Neural progenitor cell (in vitro differentiated cells): ENCODE results near the gene MAMSTR. TPM values are rescaled to one million over a fixed set of nuclear protein-coding genes. Genes with fewer than 3 reads are reported as not detected.

ENCODE experiments used
- DNase-seq: peaks from one replicate; pipeline ENCODE4 v3.0.0-alpha.2; 2016; ENCODE audit warnings: low spot score
- H2AFZ ChIP-seq: fragments of 200-600 bp; sonication (generic); replicated peaks from 2 replicates; pipeline ENCODE4 v1.6.1; 2016; ENCODE audit warnings: antibody characterized with exemption
- H3F3A ChIP-seq: fragments of 200-600 bp; sonication (generic); 2 replicates; pipeline ENCODE4 v1.6.1; 2016; ENCODE audit warnings: antibody characterized with exemption, low read depth
- H3K27ac ChIP-seq: fragments of 200-600 bp; sonication (generic); 2 replicates; pipeline ENCODE4 v1.5.1; 2016; ENCODE audit warnings: mild to moderate bottlenecking
- H3K27me3 ChIP-seq: fragments of 200-600 bp; sonication (generic); 2 replicates; pipeline ENCODE4 v1.6.1; 2016; ENCODE audit warnings: mild to moderate bottlenecking, moderate library complexity
- H3K36me3 ChIP-seq: fragments of 200-600 bp; sonication (generic); 2 replicates; pipeline ENCODE4 v1.5.1; 2016
- H3K4me1 ChIP-seq: fragments of 200-600 bp; sonication (generic); 2 replicates; pipeline ENCODE4 v1.6.1; 2016; ENCODE audit warnings: mixed run types
- H3K4me2 ChIP-seq: fragments of 200-600 bp; sonication (generic); 2 replicates; pipeline ENCODE4 v1.6.1; 2016
- H3K4me3 ChIP-seq: fragments of 200-600 bp; sonication (generic); 2 replicates; pipeline ENCODE4 v1.5.1; 2016
- H3K79me2 ChIP-seq: fragments of 200-600 bp; sonication (generic); 2 replicates; pipeline ENCODE4 v1.6.1; 2016; ENCODE audit warnings: low read depth
- H3K9ac ChIP-seq: fragments of 200-600 bp; sonication (generic); 2 replicates; pipeline ENCODE4 v1.6.1; 2016
- H3K9me3 ChIP-seq: fragments of 200-600 bp; sonication (generic); 2 replicates; pipeline ENCODE4 v1.5.1; 2016; ENCODE audit warnings: low read depth
- H4K20me1 ChIP-seq: fragments of 200-600 bp; sonication (generic); 2 replicates; pipeline ENCODE4 v1.6.1; 2016; ENCODE audit warnings: low read depth
- H3K27ac Mint-ChIP-seq: 3 replicates; pipeline ENCODE4 v1.8.0; 2021; ENCODE audit warnings: mixed read lengths
- H3K27me3 Mint-ChIP-seq: 2 replicates; pipeline ENCODE4 v1.8.0; 2022; ENCODE audit warnings: low read depth, mild to moderate bottlenecking, inconsistent platforms, moderate library complexity, mixed read lengths; ENCODE audit not compliant: insufficient read depth
- H3K36me3 Mint-ChIP-seq: 3 replicates; pipeline ENCODE4 v1.8.0; 2021; ENCODE audit warnings: mixed read lengths
- H3K4me1 Mint-ChIP-seq: 3 replicates; pipeline ENCODE4 v1.8.0; 2021; ENCODE audit warnings: mixed read lengths
- H3K4me3 Mint-ChIP-seq: 3 replicates; pipeline ENCODE4 v1.8.0; 2021; ENCODE audit warnings: mild to moderate bottlenecking, moderate library complexity, mixed read lengths
- H3K9me3 Mint-ChIP-seq: 3 replicates; pipeline ENCODE4 v1.8.0; 2020; ENCODE audit warnings: mixed read lengths
- EZH2 ChIP-seq: fragments of 200-600 bp; sonication (generic); IDR thresholded peaks from 2 replicates; pipeline ENCODE4 v1.6.1; 2017; ENCODE audit warnings: antibody characterized with exemption, mild to moderate bottlenecking, moderate library complexity
- EZH2phosphoT487 ChIP-seq: fragments of 200-600 bp; sonication (generic); IDR thresholded peaks from 2 replicates; pipeline ENCODE4 v1.6.1; 2017; ENCODE audit warnings: antibody characterized with exemption
- total RNA-seq: library from RNA; depleted of rRNA; stranded (reverse); fragments of >200 nt; gene quantifications from 2 replicates; pipeline ENCODE4 v1.2.3, GENCODE V29; 2015; ENCODE audit warnings: low replicate concordance
- TF ChIP-seq, protein P1 (sequence below): fragments of 200-600 bp; sonication (generic); IDR thresholded peaks from 2 replicates; pipeline ENCODE4 v1.5.1; 2017; ENCODE audit warnings: antibody characterized with exemption, mild to moderate bottlenecking

MAMSTR gene
- total RNA-seq, 1 donor from 2014 or later = 1.2 TPM

DNA sequence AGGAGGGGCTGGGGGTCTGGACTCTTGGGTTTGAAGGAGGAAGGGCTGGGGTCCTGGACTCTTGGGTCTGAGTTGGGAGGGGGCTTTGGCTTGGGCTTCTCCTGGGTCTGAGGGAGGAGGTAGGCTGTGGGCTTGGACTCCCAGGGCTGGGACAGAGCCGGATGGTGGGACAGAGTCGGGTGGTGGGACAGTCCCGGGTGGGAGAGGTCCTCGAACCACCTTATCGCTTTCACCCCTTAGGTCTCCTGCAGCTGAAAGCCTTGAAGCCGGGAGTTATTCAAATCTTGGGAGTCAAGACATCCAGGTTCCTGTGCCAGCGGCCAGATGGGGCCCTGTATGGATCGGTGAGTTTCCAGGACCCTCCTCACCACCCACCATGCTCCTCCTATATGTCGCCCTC, 37.2 kb upstream of the MAMSTR start:
- no peak overlapping the region for H3K27ac ChIP-seq
- H3K9me3 ChIP-seq = no peaks in the 10 kb centered on the region
- no peak overlapping the region for H3K27ac Mint-ChIP-seq
- no peak overlapping the region for H3K4me3 ChIP-seq
- H3K79me2 ChIP-seq = peaks cover 7% of the 10 kb centered on the region
- peaks cover 1% of the 10 kb centered on the region for H3K9me3 Mint-ChIP-seq
- peaks cover 16% of the 10 kb centered on the region for H3K4me1 Mint-ChIP-seq
- no peak for DNase-seq
- peaks cover 4% of the 10 kb centered on the region for H3K36me3 Mint-ChIP-seq
- H3K27me3 Mint-ChIP-seq = peaks cover 27% of the 10 kb centered on the region
- H2AFZ ChIP-seq = no peak overlapping the region
- H3K4me2 ChIP-seq = no peak overlapping the region
- no peak for TF ChIP-seq EZH2phosphoT487
- no peak for TF ChIP-seq EZH2
- TF ChIP-seq, protein P1, sequence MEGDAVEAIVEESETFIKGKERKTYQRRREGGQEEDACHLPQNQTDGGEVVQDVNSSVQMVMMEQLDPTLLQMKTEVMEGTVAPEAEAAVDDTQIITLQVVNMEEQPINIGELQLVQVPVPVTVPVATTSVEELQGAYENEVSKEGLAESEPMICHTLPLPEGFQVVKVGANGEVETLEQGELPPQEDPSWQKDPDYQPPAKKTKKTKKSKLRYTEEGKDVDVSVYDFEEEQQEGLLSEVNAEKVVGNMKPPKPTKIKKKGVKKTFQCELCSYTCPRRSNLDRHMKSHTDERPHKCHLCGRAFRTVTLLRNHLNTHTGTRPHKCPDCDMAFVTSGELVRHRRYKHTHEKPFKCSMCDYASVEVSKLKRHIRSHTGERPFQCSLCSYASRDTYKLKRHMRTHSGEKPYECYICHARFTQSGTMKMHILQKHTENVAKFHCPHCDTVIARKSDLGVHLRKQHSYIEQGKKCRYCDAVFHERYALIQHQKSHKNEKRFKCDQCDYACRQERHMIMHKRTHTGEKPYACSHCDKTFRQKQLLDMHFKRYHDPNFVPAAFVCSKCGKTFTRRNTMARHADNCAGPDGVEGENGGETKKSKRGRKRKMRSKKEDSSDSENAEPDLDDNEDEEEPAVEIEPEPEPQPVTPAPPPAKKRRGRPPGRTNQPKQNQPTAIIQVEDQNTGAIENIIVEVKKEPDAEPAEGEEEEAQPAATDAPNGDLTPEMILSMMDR = no peak
- no peak overlapping the region for H3K4me3 Mint-ChIP-seq
- no peaks in the 10 kb centered on the region for H4K20me1 ChIP-seq
- peaks cover 13% of the 10 kb centered on the region for H3F3A ChIP-seq
- peaks cover 15% of the 10 kb centered on the region for H3K27me3 ChIP-seq
- H3K4me1 ChIP-seq = no peaks in the 10 kb centered on the region
- no peak overlapping the region for H3K9ac ChIP-seq
- no peaks in the 10 kb centered on the region for H3K36me3 ChIP-seq

DNA sequence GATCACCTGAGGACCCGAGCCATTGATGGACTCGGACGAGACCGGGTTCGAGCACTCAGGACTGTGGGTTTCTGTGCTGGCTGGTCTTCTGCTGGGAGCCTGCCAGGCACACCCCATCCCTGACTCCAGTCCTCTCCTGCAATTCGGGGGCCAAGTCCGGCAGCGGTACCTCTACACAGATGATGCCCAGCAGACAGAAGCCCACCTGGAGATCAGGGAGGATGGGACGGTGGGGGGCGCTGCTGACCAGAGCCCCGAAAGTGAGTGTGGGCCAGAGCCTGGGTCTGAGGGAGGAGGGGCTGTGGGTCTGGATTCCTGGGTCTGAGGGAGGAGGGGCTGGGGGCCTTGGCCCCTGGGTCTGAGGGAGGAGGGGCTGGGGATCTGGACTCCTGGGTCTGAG, 36.7 kb upstream of the MAMSTR start:
- Histone ChIP-seq H3K4me2 (no peak overlapping the region), H3K9ac (no peak overlapping the region), H3K9me3 (no peaks in the 10 kb centered on the region), H3F3A (peaks cover 13% of the 10 kb centered on the region), H4K20me1 (no peaks in the 10 kb centered on the region), H3K79me2 (peaks cover 12% of the 10 kb centered on the region), H3K27ac (no peak overlapping the region), H2AFZ (no peak overlapping the region), H3K4me1 (no peaks in the 10 kb centered on the region), H3K4me3 (no peak overlapping the region), H3K27me3 (peaks cover 11% of the 10 kb centered on the region), H3K36me3 (no peaks in the 10 kb centered on the region)
- Mint-ChIP-seq H3K4me1 (peaks cover 18% of the 10 kb centered on the region), H3K36me3 (peaks cover 4% of the 10 kb centered on the region), H3K27ac (no peak overlapping the region), H3K27me3 (peaks cover 32% of the 10 kb centered on the region), H3K4me3 (no peak overlapping the region), H3K9me3 (peaks cover 1% of the 10 kb centered on the region)
- DNase-seq = no peak
- TF ChIP-seq, protein P1 = no peak
- TF ChIP-seq EZH2phosphoT487 = no peak
- TF ChIP-seq EZH2 = no peak

DNA sequence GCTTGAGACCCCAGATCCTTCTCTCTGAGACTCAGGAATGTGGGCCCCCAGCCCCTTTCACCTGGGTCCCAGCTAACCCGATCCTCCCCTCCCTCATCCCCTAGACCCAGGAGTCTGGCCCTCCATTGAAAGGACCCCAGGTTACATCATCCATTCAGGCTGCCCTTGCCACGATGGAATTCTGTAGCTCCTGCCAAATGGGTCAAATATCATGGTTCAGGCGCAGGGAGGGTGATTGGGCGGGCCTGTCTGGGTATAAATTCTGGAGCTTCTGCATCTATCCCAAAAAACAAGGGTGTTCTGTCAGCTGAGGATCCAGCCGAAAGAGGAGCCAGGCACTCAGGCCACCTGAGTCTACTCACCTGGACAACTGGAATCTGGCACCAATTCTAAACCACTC, 36.3 kb upstream of the MAMSTR start:
- peaks cover 11% of the 10 kb centered on the region for H3K27me3 ChIP-seq
- no peak overlapping the region for H3K4me2 ChIP-seq
- H3K4me1 ChIP-seq = no peaks in the 10 kb centered on the region
- TF ChIP-seq, protein P1 = no peak
- TF ChIP-seq EZH2phosphoT487 (no peak), EZH2 (no peak)
- Mint-ChIP-seq H3K4me3 (no peak overlapping the region), H3K27ac (no peak overlapping the region), H3K9me3 (peaks cover 1% of the 10 kb centered on the region), H3K4me1 (peaks cover 21% of the 10 kb centered on the region), H3K27me3 (peaks cover 35% of the 10 kb centered on the region), H3K36me3 (peaks cover 4% of the 10 kb centered on the region)
- no peak for DNase-seq
- H2AFZ ChIP-seq = no peak overlapping the region
- no peaks in the 10 kb centered on the region for H3K36me3 ChIP-seq
- no peak overlapping the region for H3K27ac ChIP-seq
- no peak overlapping the region for H3K9ac ChIP-seq
- H3K4me3 ChIP-seq = no peak overlapping the region
- no peaks in the 10 kb centered on the region for H3K9me3 ChIP-seq
- peaks cover 16% of the 10 kb centered on the region for H3K79me2 ChIP-seq
- peaks cover 13% of the 10 kb centered on the region for H3F3A ChIP-seq
- no peaks in the 10 kb centered on the region for H4K20me1 ChIP-seq
